ENCODE measurements around the gene MPO. TPM values are rescaled to one million over a fixed set of nuclear protein-coding genes. Genes with fewer than 3 reads are reported as not detected.

The MPO gene
- total RNA-seq, 1 experiment from 2014 or later: 5.2 TPM

GRCh38 chr17:58234512-58234911 lies 46.2 kb downstream of the MPO start:
- H3K36me3 ChIP-seq: no peaks in the 10 kb centered on the region
- H3K27me3 ChIP-seq: peaks cover 8% of the 10 kb centered on the region; the same call in 1 of the 2 replicates
- no peak for DNase-seq
- H3K27ac ChIP-seq: no peak overlapping the region
- H3K4me3 ChIP-seq: no peak overlapping the region
- H3K9me3 ChIP-seq (replicated peaks): no peaks in the 10 kb centered on the region
- no peaks in the 10 kb centered on the region for H3K4me1 ChIP-seq

GRCh38 chr17:58233543-58233942 lies 47.2 kb downstream of the MPO start:
- no peak for DNase-seq
- H3K4me3 ChIP-seq: no peak overlapping the region
- H3K27me3 ChIP-seq: peaks cover 2% of the 10 kb centered on the region; the same call in 1 of the 2 replicates
- no peaks in the 10 kb centered on the region for H3K4me1 ChIP-seq
- H3K36me3 ChIP-seq: no peaks in the 10 kb centered on the region
- H3K9me3 ChIP-seq (replicated peaks): no peaks in the 10 kb centered on the region
- no peak overlapping the region for H3K27ac ChIP-seq

DNA sequence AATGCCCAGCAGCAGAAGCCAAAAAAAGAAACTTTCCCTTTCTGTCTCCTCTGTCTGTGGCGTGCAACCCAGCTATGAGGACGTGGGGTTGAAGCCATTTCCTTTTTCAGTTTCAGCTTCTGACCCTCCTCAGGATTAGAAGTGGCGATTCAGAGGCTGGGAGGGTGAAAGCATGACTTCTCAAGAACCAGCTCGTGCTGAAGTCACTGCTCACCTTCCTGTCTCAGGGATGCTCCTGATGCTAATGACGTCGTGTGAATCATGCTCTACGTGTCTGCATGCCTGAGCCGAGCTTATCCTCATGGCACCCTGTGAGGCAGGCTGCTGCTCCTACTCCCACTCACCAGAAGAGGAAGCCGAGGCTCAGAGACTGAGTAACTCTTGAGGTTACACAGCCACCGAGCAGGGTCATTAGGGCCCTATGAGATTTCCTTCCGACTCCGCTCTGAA lies 48.0 kb downstream of the MPO start:
- no peak overlapping the region for H3K27ac ChIP-seq
- H3K4me3 ChIP-seq: no peak overlapping the region
- H3K9me3 ChIP-seq (replicated peaks): no peaks in the 10 kb centered on the region
- no peaks in the 10 kb centered on the region; the same call in 1 of the 2 replicates for H3K27me3 ChIP-seq
- no peaks in the 10 kb centered on the region for H3K36me3 ChIP-seq
- no peak for DNase-seq
- H3K4me1 ChIP-seq: no peaks in the 10 kb centered on the region

- Histone ChIP-seq H3K36me3 (no peaks in the 10 kb centered on the region), H3K27ac (no peak overlapping the region), H3K4me1 (no peaks in the 10 kb centered on the region), H3K27me3 (no peaks in the 10 kb centered on the region; the same call in 1 of the 2 replicates), H3K9me3 (replicated peaks) (no peaks in the 10 kb centered on the region), H3K4me3 (no peak overlapping the region)
- DNase-seq: no peak
These were observed 49.1 kb downstream of the MPO start for GRCh38 chr17:58231641-58232040.

DNA sequence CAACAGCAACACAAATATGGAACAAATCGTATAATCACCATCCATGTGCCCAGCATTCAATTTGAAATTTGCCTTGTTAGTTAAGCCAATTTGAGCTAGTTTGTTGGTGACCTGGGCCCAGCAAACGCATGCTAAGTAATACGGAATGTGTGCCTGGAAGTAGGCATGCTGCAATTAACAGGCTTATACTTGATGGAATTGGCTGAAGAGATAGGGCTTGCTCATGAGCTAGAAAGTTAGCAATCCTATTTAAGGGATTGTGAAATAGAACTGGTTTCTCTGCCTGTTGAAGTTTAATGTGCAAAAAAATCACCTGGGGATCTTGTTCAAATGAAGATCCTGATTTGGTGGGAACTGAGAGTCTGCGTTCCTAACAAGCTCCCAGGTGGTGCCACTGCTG lies 50.9 kb downstream of the MPO start:
- H3K9me3 ChIP-seq (replicated peaks): no peaks in the 10 kb centered on the region
- H3K4me1 ChIP-seq: no peaks in the 10 kb centered on the region
- DNase-seq: no peak
- H3K27me3 ChIP-seq: no peaks in the 10 kb centered on the region; the same call in 1 of the 2 replicates
- H3K4me3 ChIP-seq: no peak overlapping the region
- no peak overlapping the region for H3K27ac ChIP-seq
- no peaks in the 10 kb centered on the region for H3K36me3 ChIP-seq

GRCh38 chr17:58229384-58229783 lies 51.4 kb downstream of the MPO start:
- H3K27me3 ChIP-seq: no peaks in the 10 kb centered on the region; the same call in 1 of the 2 replicates

DNA sequence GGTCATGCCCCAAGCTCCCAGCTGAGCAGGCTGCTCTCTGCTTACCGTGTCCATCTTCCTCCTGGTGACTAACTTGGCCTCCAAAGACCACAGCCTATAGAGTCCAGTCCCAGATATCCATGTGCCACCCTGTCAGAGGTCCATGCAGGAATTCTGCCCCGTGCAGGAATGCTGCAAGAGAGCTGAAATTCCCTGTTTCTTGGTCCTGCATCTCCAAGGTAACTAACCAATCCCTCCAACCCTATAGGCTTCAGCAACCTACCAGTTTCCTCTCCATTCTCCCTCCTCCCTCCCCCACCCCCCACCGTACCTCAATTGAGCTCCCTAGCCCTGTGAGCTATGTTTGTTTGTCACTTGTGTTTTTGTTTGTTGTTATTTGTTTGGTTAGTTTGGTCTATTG lies 52.1 kb downstream of the MPO start:
- Histone ChIP-seq H3K9me3 (replicated peaks) (no peaks in the 10 kb centered on the region), H3K27me3 (no peaks in the 10 kb centered on the region; the same call in 1 of the 2 replicates), H3K27ac (no peak overlapping the region), H3K36me3 (no peaks in the 10 kb centered on the region), H3K4me1 (peaks cover 8% of the 10 kb centered on the region), H3K4me3 (no peak overlapping the region)
- DNase-seq: no peak

More at GRCh38 chr17:58229384-58229783, 51.4 kb downstream of the MPO start:
- H3K36me3 ChIP-seq: no peaks in the 10 kb centered on the region
- H3K9me3 ChIP-seq (replicated peaks): no peaks in the 10 kb centered on the region
- peaks cover 3% of the 10 kb centered on the region for H3K4me1 ChIP-seq
- DNase-seq: no peak
- no peak overlapping the region for H3K27ac ChIP-seq
- no peak overlapping the region for H3K4me3 ChIP-seq

DNA sequence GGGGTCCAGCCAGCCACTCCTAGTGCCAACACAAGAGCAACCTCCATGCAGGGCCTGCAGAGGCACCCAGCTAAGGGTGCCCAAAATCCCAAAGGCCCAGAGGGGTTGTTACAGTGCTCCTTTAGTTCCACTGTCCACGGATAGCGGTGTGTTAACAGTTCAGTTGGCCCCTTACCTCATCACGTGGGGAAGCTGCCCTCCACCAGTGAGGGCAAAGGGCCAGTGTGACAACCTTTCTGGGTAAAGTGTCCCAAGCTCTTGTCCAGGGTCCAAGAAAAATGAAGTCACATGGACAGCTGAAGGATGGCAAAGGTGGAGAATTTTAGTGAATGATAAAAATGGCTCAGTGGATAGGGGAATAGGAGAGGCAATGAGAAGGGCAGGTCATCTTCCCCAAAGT lies 53.0 kb downstream of the MPO start:
- DNase-seq: no peak

GRCh38 chr17:58224315-58224714 lies 56.4 kb downstream of the MPO start:
- no peaks in the 10 kb centered on the region for H3K9me3 ChIP-seq (replicated peaks)
- H3K27ac ChIP-seq: no peak overlapping the region
- no peak overlapping the region for H3K4me3 ChIP-seq
- no peaks in the 10 kb centered on the region for H3K36me3 ChIP-seq
- H3K4me1 ChIP-seq: peaks cover 8% of the 10 kb centered on the region
- DNase-seq: no peak
- H3K27me3 ChIP-seq: no peaks in the 10 kb centered on the region

More for the DNA sequence above, 53.0 kb downstream of the MPO start:
- Histone ChIP-seq H3K4me3 (no peak overlapping the region), H3K36me3 (no peaks in the 10 kb centered on the region), H3K4me1 (peaks cover 8% of the 10 kb centered on the region), H3K27ac (no peak overlapping the region), H3K27me3 (no peaks in the 10 kb centered on the region), H3K9me3 (replicated peaks) (no peaks in the 10 kb centered on the region)

Other genes with a start within 250 kb of the MPO start
- gene DYNLL2, start 197.5 kb downstream of the MPO start, total RNA-seq (2014; rRNA removed; shearing (Covaris generic)): 14.4 and 16.0 TPM in 2 replicates
- not detected in 2 replicates for gene OR4D1, start 132.6 kb downstream of the MPO start, total RNA-seq (2014; rRNA removed; shearing (Covaris generic))
- gene OR4D2, start 114.0 kb downstream of the MPO start, total RNA-seq (2014; rRNA removed; shearing (Covaris generic)): 0.08 TPM in 1 of 2 replicates, not detected in the other
- not detected in 2 replicates for gene EPX, start 88.2 kb downstream of the MPO start, total RNA-seq (2014; rRNA removed; shearing (Covaris generic))
- 9.0 and 15.5 TPM in 2 replicates for gene MKS1, start 61.7 kb downstream of the MPO start, total RNA-seq (2014; rRNA removed; shearing (Covaris generic))
- not detected in 2 replicates for gene LPO, start 42.4 kb downstream of the MPO start, total RNA-seq (2014; rRNA removed; shearing (Covaris generic))
- gene TSPOAP1, start 47.9 kb upstream of the MPO start, total RNA-seq (2014; rRNA removed; shearing (Covaris generic)): 0.53 and 0.58 TPM in 2 replicates
- gene SUPT4H1, start 71.3 kb upstream of the MPO start, total RNA-seq (2014; rRNA removed; shearing (Covaris generic)): 61.2 and 61.3 TPM in 2 replicates
- not detected in 2 replicates for gene RNF43, start 136.6 kb upstream of the MPO start, total RNA-seq (2014; rRNA removed; shearing (Covaris generic))
- not detected in 2 replicates for gene HSF5, start 207.5 kb upstream of the MPO start, total RNA-seq (2014; rRNA removed; shearing (Covaris generic))
- gene MTMR4, start 233.7 kb upstream of the MPO start, total RNA-seq (2014; rRNA removed; shearing (Covaris generic)): 37.3 and 42.2 TPM in 2 replicates